ENCODE data around the gene SHANK3.

- TF ChIP-seq EZH2 (IDR thresholded peaks at IDR 0.05; ENCODE audit: insufficient read depth, poor library complexity, severe bottlenecking): no peak
- no peak for TF ChIP-seq EZH2phosphoT487 (IDR thresholded peaks at IDR 0.05; ENCODE audit: insufficient read depth, low read depth)
These were observed 26.6 kb downstream of the SHANK3 start for GRCh38 chr22:50699001-50699755.

All from GM23248 (cell line).